ENCODE data around the gene ZFYVE28.

The ZFYVE28 gene

DNA sequence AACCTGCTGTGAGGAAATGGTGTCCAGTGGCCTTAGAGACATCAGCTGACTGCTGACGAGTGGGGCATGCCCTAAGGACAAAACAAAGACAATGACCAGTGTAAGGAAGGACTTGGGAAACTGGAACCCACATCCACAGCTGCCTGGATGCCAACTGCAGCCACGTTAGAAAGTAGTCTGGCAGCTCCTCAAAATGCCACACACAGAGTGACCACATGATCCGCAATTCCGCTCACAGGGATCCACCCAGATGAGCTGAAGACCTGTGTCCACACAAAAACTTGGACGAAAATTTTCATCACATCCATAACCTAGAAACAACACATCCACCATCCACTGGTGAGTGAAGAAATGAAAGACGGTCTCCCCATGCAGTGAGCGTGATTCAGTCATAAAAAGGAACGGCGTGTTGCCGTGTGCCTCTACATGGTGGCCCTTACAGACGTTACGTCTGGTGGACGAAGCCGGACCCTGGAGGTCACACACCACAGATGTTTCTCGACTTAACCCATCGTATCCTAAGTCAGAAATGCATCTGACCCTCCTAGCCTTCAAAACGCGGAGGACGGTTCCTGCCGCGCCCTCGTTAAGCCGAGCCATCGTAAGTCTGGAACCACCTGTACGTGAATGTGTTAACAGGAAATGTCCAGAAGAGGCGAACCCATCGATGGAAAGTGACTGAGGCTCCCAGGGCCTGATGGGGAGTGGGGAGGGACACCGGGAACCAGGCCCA, 115.9 kb downstream of the ZFYVE28 start:
- TF ChIP-seq, protein P1, sequence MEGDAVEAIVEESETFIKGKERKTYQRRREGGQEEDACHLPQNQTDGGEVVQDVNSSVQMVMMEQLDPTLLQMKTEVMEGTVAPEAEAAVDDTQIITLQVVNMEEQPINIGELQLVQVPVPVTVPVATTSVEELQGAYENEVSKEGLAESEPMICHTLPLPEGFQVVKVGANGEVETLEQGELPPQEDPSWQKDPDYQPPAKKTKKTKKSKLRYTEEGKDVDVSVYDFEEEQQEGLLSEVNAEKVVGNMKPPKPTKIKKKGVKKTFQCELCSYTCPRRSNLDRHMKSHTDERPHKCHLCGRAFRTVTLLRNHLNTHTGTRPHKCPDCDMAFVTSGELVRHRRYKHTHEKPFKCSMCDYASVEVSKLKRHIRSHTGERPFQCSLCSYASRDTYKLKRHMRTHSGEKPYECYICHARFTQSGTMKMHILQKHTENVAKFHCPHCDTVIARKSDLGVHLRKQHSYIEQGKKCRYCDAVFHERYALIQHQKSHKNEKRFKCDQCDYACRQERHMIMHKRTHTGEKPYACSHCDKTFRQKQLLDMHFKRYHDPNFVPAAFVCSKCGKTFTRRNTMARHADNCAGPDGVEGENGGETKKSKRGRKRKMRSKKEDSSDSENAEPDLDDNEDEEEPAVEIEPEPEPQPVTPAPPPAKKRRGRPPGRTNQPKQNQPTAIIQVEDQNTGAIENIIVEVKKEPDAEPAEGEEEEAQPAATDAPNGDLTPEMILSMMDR (IDR thresholded peaks at IDR 0.05; ENCODE audit: insufficient read depth, low read depth, low read length, missing control alignments): no peak
- no peak for DNase-seq (ENCODE audit: low read depth)
- H3K4me3 ChIP-seq (ENCODE audit: low read length): no peak overlapping the region

DNA sequence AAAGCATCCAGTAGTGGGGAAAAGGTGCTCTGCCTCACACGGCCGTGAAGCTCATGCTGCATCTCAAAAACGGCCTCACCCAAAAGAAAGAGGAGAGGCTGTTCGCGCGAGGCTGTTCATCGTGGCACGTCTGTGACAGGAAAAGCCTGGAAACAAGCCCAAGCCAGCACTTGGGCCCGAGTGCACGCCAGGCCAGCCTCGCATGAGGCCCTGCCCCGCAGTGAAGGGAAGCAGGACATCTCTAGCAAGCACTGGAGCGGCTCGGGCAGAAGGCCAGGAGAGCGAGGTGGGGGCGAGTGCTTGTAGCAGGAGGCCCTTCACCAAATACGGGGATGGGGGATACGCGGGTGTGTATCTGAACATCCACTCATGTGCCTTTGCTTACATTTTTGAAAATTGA, 116.6 kb downstream of the ZFYVE28 start:
- H3K4me3 ChIP-seq (ENCODE audit: low read length): no peak overlapping the region
- no peak for DNase-seq (ENCODE audit: low read depth)
- TF ChIP-seq, protein P1 (IDR thresholded peaks at IDR 0.05; ENCODE audit: insufficient read depth, low read depth, low read length, missing control alignments): no peak

DNA sequence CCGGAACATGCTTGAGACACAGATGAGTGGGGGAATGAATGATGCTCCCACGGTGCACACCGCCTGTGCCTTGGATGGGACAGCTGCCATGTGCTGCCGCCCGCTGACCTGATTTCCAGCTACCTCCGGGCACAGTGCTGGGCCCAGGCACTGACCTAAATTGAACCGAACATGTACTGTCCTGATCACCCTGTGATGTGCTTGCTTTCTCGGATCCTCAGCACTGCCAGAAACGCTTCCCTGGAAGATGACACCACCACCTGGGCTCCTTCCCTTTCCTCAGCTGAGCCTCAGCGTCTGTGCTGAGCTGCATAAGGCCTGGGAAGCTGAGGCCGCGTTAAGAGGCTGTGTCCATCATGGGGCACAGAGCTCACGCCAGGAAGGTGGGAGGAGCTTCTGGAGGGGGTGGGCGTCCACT, 117.2 kb downstream of the ZFYVE28 start:
- no peak overlapping the region for H3K4me3 ChIP-seq (ENCODE audit: low read length)
- TF ChIP-seq, protein P1 (IDR thresholded peaks at IDR 0.05; ENCODE audit: insufficient read depth, low read depth, low read length, missing control alignments): no peak
- no peak for DNase-seq (ENCODE audit: low read depth)

DNA sequence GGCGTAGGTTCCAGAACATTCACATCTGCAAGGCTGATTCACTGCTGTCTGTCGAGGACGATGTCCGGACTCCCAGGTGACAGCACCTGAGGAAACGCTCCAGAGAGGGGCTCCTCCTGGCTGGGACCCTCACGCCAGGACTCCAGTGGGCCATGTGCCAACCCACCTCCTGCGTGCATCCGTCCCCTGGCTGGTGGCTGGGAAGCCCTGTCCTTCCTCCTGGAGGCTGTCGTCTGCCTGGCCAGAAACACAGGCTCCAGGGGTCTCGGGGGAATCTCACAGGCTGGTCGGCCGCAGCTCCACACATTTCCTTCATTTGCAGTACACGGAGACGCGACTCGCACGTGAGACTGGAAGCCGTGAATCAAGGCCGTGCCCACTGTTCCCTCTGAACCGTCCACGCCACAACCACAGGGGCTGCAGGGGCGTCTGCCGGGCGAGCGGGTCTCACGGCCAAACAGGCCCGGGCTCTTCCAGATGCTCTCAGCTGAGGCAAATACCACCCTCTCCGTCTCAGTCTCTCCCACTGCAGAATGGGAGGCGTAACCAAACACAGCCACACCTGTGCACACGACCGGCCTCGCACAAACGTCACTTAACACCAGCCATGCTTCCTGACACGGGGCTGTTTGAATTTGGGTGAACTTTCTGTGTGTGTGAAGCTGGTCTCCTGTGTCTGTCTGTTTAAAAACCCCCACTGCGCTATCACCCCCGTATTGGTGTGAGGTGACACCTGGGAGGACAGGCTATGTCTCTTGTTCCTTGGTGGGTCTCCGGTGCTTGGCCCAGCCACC, 117.8 kb downstream of the ZFYVE28 start:
- TF ChIP-seq, protein P1 (IDR thresholded peaks at IDR 0.05; ENCODE audit: insufficient read depth, low read depth, low read length, missing control alignments): no peak
- no peak for DNase-seq (ENCODE audit: low read depth)
- H3K4me3 ChIP-seq (ENCODE audit: low read length): no peak overlapping the region

DNA sequence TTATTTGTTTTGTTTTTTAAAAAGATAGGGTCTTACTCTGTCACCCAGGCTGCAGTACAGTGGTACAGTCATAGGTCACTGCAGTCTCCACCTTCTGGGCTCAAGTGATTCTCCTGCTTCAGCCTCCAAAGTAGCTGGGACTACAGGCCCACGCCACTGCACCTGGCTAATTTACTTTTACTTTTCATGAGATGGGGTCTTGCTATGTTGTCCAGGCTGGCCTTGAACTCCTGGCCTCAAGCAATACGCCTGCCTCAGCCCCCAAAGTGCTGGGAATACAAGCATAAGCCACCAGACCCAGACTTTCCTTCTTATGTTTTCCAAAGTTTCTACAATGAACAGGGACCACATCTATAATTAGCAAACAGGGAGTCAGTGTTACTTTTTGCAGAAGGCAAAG, 118.7 kb downstream of the ZFYVE28 start:
- H3K4me3 ChIP-seq (ENCODE audit: low read length): no peak overlapping the region
- no peak for DNase-seq (ENCODE audit: low read depth)
- TF ChIP-seq, protein P1 (IDR thresholded peaks at IDR 0.05; ENCODE audit: insufficient read depth, low read depth, low read length, missing control alignments): no peak

DNA sequence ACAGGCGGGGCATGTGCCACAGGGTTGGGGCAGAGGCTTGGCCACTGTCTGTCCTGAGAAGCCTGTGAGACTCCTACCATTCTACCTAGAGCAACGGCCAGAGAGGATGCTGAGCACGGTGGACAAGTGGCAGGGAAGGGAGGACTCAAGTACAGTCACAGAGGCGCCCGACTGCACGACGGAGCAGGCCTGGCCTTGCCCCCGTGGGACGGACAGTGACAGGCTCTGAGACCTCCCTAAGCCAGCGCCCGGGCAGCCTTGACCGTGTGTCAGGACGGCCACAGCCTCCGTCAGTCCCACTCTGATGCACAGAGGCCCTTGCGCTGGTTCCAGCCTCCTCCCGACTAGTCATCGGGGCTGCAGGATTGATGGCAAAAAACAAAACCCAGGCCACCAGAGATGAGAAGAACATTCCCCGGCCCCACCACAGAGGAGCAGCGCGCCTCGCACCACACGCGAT, 119.9 kb downstream of the ZFYVE28 start:
- no peak for DNase-seq (ENCODE audit: low read depth)
- H3K4me3 ChIP-seq (ENCODE audit: low read length): no peak overlapping the region
- TF ChIP-seq, protein P1 (IDR thresholded peaks at IDR 0.05; ENCODE audit: insufficient read depth, low read depth, low read length, missing control alignments): no peak
